ENCODE results near the gene C1GALT1. TPM values are rescaled to one million over a fixed set of nuclear protein-coding genes. Genes with fewer than 3 reads are reported as not detected.

The C1GALT1 gene
- total RNA-seq, 2 experiments from 2014 or later, result 25.7 to 29.1 TPM

- peaks cover 27% of the 10 kb centered on the region for H3K36me3 Mint-ChIP-seq (ENCODE audit: low read depth)
- H3K27ac Mint-ChIP-seq, result no peak overlapping the region
- no peak overlapping the region for H3K4me3 Mint-ChIP-seq
- CTCF ChIA-PET, result interaction anchor here (0.6 to 0.8 kb wide), 2 partner anchors 9 to 18 kb away, joined by 3 to 5 read pairs; no protein-coding TSS in a partner anchor
- H3K27me3 Mint-ChIP-seq (ENCODE audit: low read depth), result no peaks in the 10 kb centered on the region
- H3K4me1 Mint-ChIP-seq (ENCODE audit: low read depth), result peaks cover 44% of the 10 kb centered on the region
- intact Hi-C loops (cut with micrococcal nuclease), result no loop called here
- peaks cover 4% of the 10 kb centered on the region for H3K9me3 Mint-ChIP-seq
- DNase-seq, result no peak
These were observed 27.2 kb downstream of the C1GALT1 start for GRCh38 chr7:7209412-7210050.

DNA sequence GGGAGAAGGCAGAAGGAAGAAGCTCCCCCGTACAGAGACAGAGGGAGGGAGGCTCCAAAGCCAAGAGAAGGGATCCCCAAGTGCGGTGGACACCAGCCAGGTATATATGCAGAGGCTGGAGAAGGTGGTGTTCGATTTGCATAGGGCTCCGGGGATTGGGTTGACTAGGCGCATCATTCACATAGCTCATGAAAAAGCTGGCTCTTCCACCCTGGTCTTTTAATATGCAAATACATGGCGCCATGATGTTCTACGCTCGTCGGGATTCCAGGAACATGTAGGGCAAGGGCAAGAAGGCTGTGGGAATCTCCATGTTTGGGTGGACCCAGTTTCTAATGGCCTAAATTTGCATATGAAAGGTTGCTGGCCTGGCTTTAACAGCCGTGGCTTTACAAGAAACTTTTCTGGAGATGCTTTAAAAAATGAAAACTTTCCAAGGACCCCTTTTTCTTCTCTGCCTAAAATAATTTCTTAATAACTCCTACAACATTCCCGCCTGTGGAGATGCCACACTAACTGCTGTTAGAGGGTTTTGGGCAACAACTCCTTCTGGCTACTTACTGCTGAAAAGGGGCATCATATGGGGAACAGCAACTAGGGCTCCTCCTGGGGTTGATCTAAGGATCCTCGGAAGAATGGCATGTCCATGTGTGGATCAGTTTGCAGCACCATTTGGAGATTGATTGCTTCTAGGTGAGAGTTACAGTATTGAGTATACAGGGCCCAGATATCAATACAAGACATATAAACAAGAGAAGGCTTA is 28.3 kb downstream of the C1GALT1 start:
- Mint-ChIP-seq H3K27me3 (ENCODE audit: low read depth) (no peaks in the 10 kb centered on the region), H3K9me3 (peaks cover 4% of the 10 kb centered on the region), H3K4me1 (ENCODE audit: low read depth) (peaks cover 35% of the 10 kb centered on the region), H3K4me3 (no peak overlapping the region), H3K27ac (no peak overlapping the region), H3K36me3 (ENCODE audit: low read depth) (peaks cover 34% of the 10 kb centered on the region)
- CTCF ChIA-PET, result interaction anchor here (0.8 to 1.0 kb wide), 2 partner anchors 9 to 20 kb away, joined by 3 read pairs; no protein-coding TSS in a partner anchor
- no peak for DNase-seq
- intact Hi-C loops (cut with micrococcal nuclease), result no loop called here

DNA sequence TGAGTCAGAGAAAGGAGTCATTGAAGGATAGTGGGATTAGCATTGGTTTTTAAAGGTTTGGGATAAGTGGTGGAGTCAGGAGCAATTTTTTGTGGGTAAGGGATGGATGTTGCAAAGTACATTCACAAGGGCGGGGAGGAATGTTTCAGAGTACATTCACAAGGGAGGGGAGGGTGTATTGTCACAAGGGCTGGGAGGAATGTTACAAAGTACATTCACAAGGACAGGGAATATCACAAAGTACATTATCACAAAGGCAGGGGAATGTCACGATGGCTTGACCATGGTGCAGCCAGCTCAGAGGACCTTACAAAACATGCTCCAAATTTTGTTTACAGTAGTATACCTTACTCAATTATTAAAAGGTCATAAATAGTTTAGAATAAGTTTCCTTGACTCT is 30.3 kb downstream of the C1GALT1 start:
- CTCF ChIA-PET, result interaction anchor here (0.6 kb wide), 1 partner anchor 9 kb away, joined by 3 read pairs; no protein-coding TSS in a partner anchor
- peaks cover 30% of the 10 kb centered on the region for H3K4me1 Mint-ChIP-seq (ENCODE audit: low read depth)
- H3K4me3 Mint-ChIP-seq, result no peak overlapping the region
- H3K36me3 Mint-ChIP-seq (ENCODE audit: low read depth), result peaks cover 38% of the 10 kb centered on the region
- no peak overlapping the region for H3K27ac Mint-ChIP-seq
- no peaks in the 10 kb centered on the region for H3K27me3 Mint-ChIP-seq (ENCODE audit: low read depth)
- no peaks in the 10 kb centered on the region for H3K9me3 Mint-ChIP-seq
- intact Hi-C loops (cut with micrococcal nuclease), result no loop called here
- no peak for DNase-seq

- H3K4me1 Mint-ChIP-seq (ENCODE audit: low read depth), result peaks cover 30% of the 10 kb centered on the region
- H3K27me3 Mint-ChIP-seq (ENCODE audit: low read depth), result no peaks in the 10 kb centered on the region
- CTCF ChIA-PET, result no interaction called here
- peaks cover 41% of the 10 kb centered on the region for H3K36me3 Mint-ChIP-seq (ENCODE audit: low read depth)
- H3K27ac Mint-ChIP-seq, result no peak overlapping the region
- intact Hi-C loops (cut with micrococcal nuclease), result loop anchor here (5.0 kb wide), 1 partner anchor 38 kb away; no protein-coding TSS in a partner anchor
- H3K9me3 Mint-ChIP-seq, result no peaks in the 10 kb centered on the region
- no peak for DNase-seq
- no peak overlapping the region for H3K4me3 Mint-ChIP-seq
These were observed 32.3 kb downstream of the C1GALT1 start for GRCh38 chr7:7214398-7215347.

DNA sequence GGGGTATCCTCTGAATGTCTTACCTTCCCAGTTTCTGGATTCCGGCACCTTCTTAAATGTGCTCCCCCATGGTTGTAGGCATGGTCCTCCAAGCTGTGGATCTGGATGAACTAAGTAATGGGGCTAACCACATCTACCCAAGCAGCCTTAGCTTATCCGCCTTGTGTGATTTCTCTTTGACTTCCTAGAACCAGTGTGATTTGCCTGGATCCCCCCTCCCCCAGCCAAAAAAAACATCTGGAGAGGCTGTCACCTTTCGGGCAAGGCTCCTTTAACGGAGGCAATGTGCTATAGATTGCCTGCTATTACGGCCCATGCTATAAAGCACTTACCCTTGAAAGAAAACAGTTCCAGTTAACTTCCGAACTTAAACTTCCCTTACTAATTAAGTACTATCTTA is 33.9 kb downstream of the C1GALT1 start:
- no peak for DNase-seq
- intact Hi-C loops (cut with micrococcal nuclease), result loop anchor here (5.0 kb wide), 1 partner anchor 36 kb away; no protein-coding TSS in a partner anchor
- H3K9me3 Mint-ChIP-seq, result no peaks in the 10 kb centered on the region

DNA sequence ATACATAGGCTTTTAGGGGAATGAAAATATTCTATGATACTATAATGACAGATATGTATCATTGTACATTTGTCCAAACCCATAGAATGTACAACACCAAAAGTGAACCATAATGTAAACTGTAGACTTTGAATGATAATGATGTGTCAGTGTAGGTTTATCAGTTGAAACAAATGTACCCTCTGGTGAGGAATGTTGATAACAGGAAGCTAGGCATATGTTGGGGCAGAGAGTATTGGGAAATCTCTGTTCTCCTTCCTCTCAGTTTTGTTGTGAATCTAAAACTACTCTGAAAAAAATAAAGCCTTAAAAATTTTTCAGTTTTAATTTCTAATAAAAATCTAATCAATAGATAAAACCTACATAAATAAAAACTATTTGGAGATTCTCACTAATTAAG is 36.9 kb downstream of the C1GALT1 start:
- Mint-ChIP-seq H3K4me1 (ENCODE audit: low read depth) (peaks cover 42% of the 10 kb centered on the region), H3K9me3 (no peaks in the 10 kb centered on the region), H3K27ac (no peak overlapping the region), H3K4me3 (no peak overlapping the region), H3K27me3 (ENCODE audit: low read depth) (no peaks in the 10 kb centered on the region), H3K36me3 (ENCODE audit: low read depth) (peaks cover 34% of the 10 kb centered on the region)
- intact Hi-C loops (cut with micrococcal nuclease), result loop anchor here (5.0 kb wide), 1 partner anchor 33 kb away; no protein-coding TSS in a partner anchor
- no peak for DNase-seq
- CTCF ChIA-PET, result no interaction called here

More for the DNA sequence above, 33.9 kb downstream of the C1GALT1 start:
- H3K27ac Mint-ChIP-seq, result no peak overlapping the region
- H3K4me1 Mint-ChIP-seq (ENCODE audit: low read depth), result peaks cover 33% of the 10 kb centered on the region
- H3K36me3 Mint-ChIP-seq (ENCODE audit: low read depth), result peaks cover 35% of the 10 kb centered on the region
- no peaks in the 10 kb centered on the region for H3K27me3 Mint-ChIP-seq (ENCODE audit: low read depth)
- CTCF ChIA-PET, result no interaction called here
- H3K4me3 Mint-ChIP-seq, result no peak overlapping the region

DNA sequence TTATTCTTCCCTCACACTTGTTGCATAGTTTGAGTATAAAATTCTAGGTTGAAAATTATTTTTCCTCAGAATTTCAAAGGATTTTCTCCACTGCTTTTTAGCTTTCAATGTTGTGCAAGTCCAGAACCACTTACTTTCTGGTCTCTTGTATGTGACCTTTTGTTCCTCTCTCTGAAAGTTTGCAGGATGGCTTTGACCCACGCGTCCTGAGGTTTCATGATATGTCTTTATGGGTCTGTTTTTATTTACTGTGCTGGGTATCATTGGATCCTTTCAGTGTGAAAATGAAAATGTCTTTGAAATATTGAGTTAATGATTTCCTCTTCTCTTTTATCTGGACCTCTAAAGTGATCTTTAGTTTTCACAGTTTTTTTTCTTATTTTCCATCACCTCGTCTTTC is 38.5 kb downstream of the C1GALT1 start:
- Mint-ChIP-seq H3K9me3 (no peaks in the 10 kb centered on the region), H3K27me3 (ENCODE audit: low read depth) (no peaks in the 10 kb centered on the region), H3K36me3 (ENCODE audit: low read depth) (peaks cover 26% of the 10 kb centered on the region), H3K27ac (no peak overlapping the region), H3K4me3 (no peak overlapping the region), H3K4me1 (ENCODE audit: low read depth) (peaks cover 39% of the 10 kb centered on the region)
- intact Hi-C loops (cut with micrococcal nuclease), result no loop called here
- DNase-seq, result no peak
- CTCF ChIA-PET, result no interaction called here

- Mint-ChIP-seq H3K4me3 (no peak overlapping the region), H3K27ac (no peak overlapping the region), H3K4me1 (ENCODE audit: low read depth) (peaks cover 38% of the 10 kb centered on the region), H3K27me3 (ENCODE audit: low read depth) (no peaks in the 10 kb centered on the region), H3K36me3 (ENCODE audit: low read depth) (peaks cover 25% of the 10 kb centered on the region), H3K9me3 (no peaks in the 10 kb centered on the region)
- CTCF ChIA-PET, result interaction anchor here (1.1 kb wide), 1 partner anchor 40 kb away, joined by 3 read pairs; no protein-coding TSS in a partner anchor
- DNase-seq, result no peak
- intact Hi-C loops (cut with micrococcal nuclease), result no loop called here
These were observed 39.3 kb downstream of the C1GALT1 start for GRCh38 chr7:7221599-7222038.

DNA sequence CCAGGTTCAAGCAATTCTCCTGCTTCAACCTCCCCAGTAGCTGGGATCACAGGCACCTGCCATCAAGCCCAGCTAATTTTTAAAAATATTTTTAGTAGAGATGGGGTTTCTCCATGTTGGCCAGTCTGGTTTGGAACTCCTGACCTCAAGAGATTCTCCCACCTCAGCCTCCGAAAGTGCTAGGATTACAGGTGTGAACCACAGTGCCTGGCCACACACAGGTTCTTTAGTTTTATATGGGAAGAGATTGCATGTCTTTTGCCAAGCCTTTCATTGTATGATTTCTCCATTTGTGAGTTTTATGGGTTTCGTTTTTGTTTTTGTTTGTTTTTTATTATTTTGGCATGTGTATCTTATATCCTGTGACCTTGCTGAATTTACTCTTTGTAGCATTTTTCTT is 40.9 kb downstream of the C1GALT1 start:
- H3K27me3 Mint-ChIP-seq (ENCODE audit: low read depth), result no peaks in the 10 kb centered on the region
- peaks cover 16% of the 10 kb centered on the region for H3K36me3 Mint-ChIP-seq (ENCODE audit: low read depth)
- intact Hi-C loops (cut with micrococcal nuclease), result no loop called here
- DNase-seq, result no peak
- H3K4me3 Mint-ChIP-seq, result no peak overlapping the region
- H3K9me3 Mint-ChIP-seq, result no peaks in the 10 kb centered on the region
- H3K27ac Mint-ChIP-seq, result no peak overlapping the region
- H3K4me1 Mint-ChIP-seq (ENCODE audit: low read depth), result peaks cover 31% of the 10 kb centered on the region
- CTCF ChIA-PET, result interaction anchor here (0.6 kb wide), 1 partner anchor 33 kb away, joined by 3 read pairs; no protein-coding TSS in a partner anchor

GRCh38 chr7:7226407-7226806 is 44.1 kb downstream of the C1GALT1 start:
- H3K36me3 Mint-ChIP-seq (ENCODE audit: low read depth), result peaks cover 23% of the 10 kb centered on the region
- intact Hi-C loops (cut with micrococcal nuclease), result no loop called here
- no peak for DNase-seq
- no peaks in the 10 kb centered on the region for H3K27me3 Mint-ChIP-seq (ENCODE audit: low read depth)
- H3K27ac Mint-ChIP-seq, result no peak overlapping the region
- peaks cover 12% of the 10 kb centered on the region for H3K9me3 Mint-ChIP-seq
- no peak overlapping the region for H3K4me3 Mint-ChIP-seq
- peaks cover 21% of the 10 kb centered on the region for H3K4me1 Mint-ChIP-seq (ENCODE audit: low read depth)
- CTCF ChIA-PET, result no interaction called here

GRCh38 chr7:7228472-7228871 is 46.1 kb downstream of the C1GALT1 start:
- DNase-seq, result no peak
- intact Hi-C loops (cut with micrococcal nuclease), result no loop called here
- no peaks in the 10 kb centered on the region for H3K27me3 Mint-ChIP-seq (ENCODE audit: low read depth)
- H3K36me3 Mint-ChIP-seq (ENCODE audit: low read depth), result peaks cover 25% of the 10 kb centered on the region
- H3K9me3 Mint-ChIP-seq, result peaks cover 16% of the 10 kb centered on the region
- H3K4me1 Mint-ChIP-seq (ENCODE audit: low read depth), result peaks cover 23% of the 10 kb centered on the region
- no peak overlapping the region for H3K27ac Mint-ChIP-seq
- CTCF ChIA-PET, result interaction anchor here (1.4 kb wide), 1 partner anchor 11 kb away, joined by 4 read pairs; no protein-coding TSS in a partner anchor
- no peak overlapping the region for H3K4me3 Mint-ChIP-seq

DNA sequence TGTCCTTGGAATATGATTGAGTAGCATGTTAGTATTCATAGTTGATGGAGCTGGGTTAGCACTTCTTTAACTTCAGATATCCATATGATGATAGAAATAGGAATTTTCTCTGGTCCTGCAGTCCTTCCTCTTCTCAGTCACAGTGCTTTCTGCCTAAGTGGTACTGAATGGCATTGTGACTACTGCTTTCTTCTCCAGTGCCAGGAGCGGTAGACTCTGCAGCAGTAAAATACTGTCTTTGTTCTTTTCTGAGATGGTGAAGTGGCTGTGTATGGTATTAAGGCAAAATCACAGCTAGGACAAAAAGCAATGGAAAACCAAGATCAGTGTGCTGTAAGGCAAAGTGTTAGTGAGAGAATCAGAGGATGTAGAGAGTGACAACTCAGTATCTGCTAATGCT is 46.6 kb downstream of the C1GALT1 start:
- CTCF ChIA-PET, result interaction anchor here (1.4 kb wide), 1 partner anchor 11 kb away, joined by 4 read pairs; no protein-coding TSS in a partner anchor
- Mint-ChIP-seq H3K4me3 (no peak overlapping the region), H3K4me1 (ENCODE audit: low read depth) (peaks cover 19% of the 10 kb centered on the region), H3K36me3 (ENCODE audit: low read depth) (peaks cover 28% of the 10 kb centered on the region), H3K9me3 (peaks cover 16% of the 10 kb centered on the region), H3K27me3 (ENCODE audit: low read depth) (no peaks in the 10 kb centered on the region), H3K27ac (no peak overlapping the region)
- no peak for DNase-seq
- intact Hi-C loops (cut with micrococcal nuclease), result no loop called here

All from activated naive CD4-positive, alpha-beta T cell treated with anti-CD3 and anti-CD28 coated beads for 36 hours (primary cell).